IMR-90 (cell line): ENCODE data around the gene FAR2.

Experiments
- BHLHE40 ChIP-seq: fragments of 150-350 bp; IDR thresholded peaks from 2 replicates; pipeline ENCODE4 v1.6.1; 2016; ENCODE audit warnings: mild to moderate bottlenecking, low read depth, low read length
- CEBPB ChIP-seq: IDR thresholded peaks from 2 replicates; pipeline ENCODE4 v1.6.1; 2012; ENCODE audit warnings: low read depth, low read length, improper control_type of control experiment
- MAZ ChIP-seq: IDR thresholded peaks from 2 replicates; pipeline ENCODE4 v1.6.1; 2012; ENCODE audit warnings: low read depth, mild to moderate bottlenecking, low read length, improper control_type of control experiment, moderate library complexity, borderline replicate concordance
- POLR2A ChIP-seq: IDR thresholded peaks from 2 replicates; pipeline ENCODE4 v1.6.1; 2012; ENCODE audit warnings: mild to moderate bottlenecking, low read depth, low read length
- RCOR1 ChIP-seq: IDR thresholded peaks from 2 replicates; pipeline ENCODE4 v1.6.1; 2012; ENCODE audit warnings: mild to moderate bottlenecking, low read length, improper control_type of control experiment; ENCODE audit not compliant: insufficient replicate concordance
- RFX5 ChIP-seq: IDR thresholded peaks from 2 replicates; pipeline ENCODE4 v1.8.0; 2012; ENCODE audit warnings: low read depth, mild to moderate bottlenecking, low read length, moderate library complexity
- SMC3 ChIP-seq: fragments of 150-350 bp; IDR thresholded peaks from 2 replicates; pipeline ENCODE4 v1.6.1; 2016; ENCODE audit warnings: low read depth, mild to moderate bottlenecking, antibody characterized with exemption, low read length, moderate library complexity
- TF ChIP-seq, protein P1 (sequence below): fragments of 150-350 bp; IDR thresholded peaks from 2 replicates; pipeline ENCODE4 v1.6.1; 2017; ENCODE audit warnings: mild to moderate bottlenecking, antibody characterized with exemption, low read length, low read depth
- TF ChIP-seq, protein P2 (sequence below): conservative IDR thresholded peaks from 2 replicates; pipeline ENCODE4 v1.5.1; 2012; ENCODE audit warnings: mild to moderate bottlenecking, low read depth, low read length, improper control_type of control experiment
- TF ChIP-seq, protein P3 (sequence below): fragments of 150-350 bp; IDR thresholded peaks from 2 replicates; pipeline ENCODE4 v1.6.1; 2016; ENCODE audit warnings: low read depth, mild to moderate bottlenecking, low read length, moderate library complexity, borderline replicate concordance

DNA sequence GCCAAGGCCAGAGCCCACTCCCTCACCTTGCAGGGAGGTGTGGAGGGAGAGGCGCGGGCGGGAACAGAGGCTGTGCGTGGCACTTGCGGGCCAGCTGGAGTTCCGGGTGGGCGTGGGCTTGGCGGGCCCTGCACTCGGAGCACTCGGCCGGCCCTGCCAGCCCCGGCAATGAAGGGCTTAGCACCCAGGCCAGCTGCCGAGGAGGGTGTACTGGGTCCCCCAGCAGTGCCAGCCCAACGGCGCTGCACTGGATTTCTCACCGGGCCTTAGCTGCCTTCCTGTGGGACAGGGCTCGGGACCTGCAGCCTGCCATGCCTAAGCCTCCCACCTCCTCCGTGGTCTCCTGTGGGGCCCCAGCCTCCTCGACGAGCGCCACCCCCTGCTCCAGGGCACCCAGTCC, 107.5 kb downstream of the FAR2 start:
- TF ChIP-seq POLR2A, result no peak
- TF ChIP-seq, protein P1, sequence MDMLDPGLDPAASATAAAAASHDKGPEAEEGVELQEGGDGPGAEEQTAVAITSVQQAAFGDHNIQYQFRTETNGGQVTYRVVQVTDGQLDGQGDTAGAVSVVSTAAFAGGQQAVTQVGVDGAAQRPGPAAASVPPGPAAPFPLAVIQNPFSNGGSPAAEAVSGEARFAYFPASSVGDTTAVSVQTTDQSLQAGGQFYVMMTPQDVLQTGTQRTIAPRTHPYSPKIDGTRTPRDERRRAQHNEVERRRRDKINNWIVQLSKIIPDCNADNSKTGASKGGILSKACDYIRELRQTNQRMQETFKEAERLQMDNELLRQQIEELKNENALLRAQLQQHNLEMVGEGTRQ, result no peak
- TF ChIP-seq, protein P2, sequence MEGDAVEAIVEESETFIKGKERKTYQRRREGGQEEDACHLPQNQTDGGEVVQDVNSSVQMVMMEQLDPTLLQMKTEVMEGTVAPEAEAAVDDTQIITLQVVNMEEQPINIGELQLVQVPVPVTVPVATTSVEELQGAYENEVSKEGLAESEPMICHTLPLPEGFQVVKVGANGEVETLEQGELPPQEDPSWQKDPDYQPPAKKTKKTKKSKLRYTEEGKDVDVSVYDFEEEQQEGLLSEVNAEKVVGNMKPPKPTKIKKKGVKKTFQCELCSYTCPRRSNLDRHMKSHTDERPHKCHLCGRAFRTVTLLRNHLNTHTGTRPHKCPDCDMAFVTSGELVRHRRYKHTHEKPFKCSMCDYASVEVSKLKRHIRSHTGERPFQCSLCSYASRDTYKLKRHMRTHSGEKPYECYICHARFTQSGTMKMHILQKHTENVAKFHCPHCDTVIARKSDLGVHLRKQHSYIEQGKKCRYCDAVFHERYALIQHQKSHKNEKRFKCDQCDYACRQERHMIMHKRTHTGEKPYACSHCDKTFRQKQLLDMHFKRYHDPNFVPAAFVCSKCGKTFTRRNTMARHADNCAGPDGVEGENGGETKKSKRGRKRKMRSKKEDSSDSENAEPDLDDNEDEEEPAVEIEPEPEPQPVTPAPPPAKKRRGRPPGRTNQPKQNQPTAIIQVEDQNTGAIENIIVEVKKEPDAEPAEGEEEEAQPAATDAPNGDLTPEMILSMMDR, result no peak
- TF ChIP-seq SMC3, result no peak
- TF ChIP-seq CEBPB, result no peak
- no peak for TF ChIP-seq BHLHE40
- TF ChIP-seq RCOR1, result no peak
- TF ChIP-seq, protein P3, sequence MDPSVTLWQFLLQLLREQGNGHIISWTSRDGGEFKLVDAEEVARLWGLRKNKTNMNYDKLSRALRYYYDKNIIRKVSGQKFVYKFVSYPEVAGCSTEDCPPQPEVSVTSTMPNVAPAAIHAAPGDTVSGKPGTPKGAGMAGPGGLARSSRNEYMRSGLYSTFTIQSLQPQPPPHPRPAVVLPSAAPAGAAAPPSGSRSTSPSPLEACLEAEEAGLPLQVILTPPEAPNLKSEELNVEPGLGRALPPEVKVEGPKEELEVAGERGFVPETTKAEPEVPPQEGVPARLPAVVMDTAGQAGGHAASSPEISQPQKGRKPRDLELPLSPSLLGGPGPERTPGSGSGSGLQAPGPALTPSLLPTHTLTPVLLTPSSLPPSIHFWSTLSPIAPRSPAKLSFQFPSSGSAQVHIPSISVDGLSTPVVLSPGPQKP, result no peak
- TF ChIP-seq MAZ, result no peak
- no peak for TF ChIP-seq RFX5
